HG02798 (cell line): ENCODE data around the gene NAT16.

Experiments
- ATAC-seq: cut with Tn5 transposase; IDR thresholded peaks from one replicate; pipeline ENCODE4 v1.9.1; 2021; ENCODE audit warnings: mild to moderate bottlenecking; ENCODE audit not compliant: unreplicated experiment, poor library complexity

The NAT16 gene

DNA sequence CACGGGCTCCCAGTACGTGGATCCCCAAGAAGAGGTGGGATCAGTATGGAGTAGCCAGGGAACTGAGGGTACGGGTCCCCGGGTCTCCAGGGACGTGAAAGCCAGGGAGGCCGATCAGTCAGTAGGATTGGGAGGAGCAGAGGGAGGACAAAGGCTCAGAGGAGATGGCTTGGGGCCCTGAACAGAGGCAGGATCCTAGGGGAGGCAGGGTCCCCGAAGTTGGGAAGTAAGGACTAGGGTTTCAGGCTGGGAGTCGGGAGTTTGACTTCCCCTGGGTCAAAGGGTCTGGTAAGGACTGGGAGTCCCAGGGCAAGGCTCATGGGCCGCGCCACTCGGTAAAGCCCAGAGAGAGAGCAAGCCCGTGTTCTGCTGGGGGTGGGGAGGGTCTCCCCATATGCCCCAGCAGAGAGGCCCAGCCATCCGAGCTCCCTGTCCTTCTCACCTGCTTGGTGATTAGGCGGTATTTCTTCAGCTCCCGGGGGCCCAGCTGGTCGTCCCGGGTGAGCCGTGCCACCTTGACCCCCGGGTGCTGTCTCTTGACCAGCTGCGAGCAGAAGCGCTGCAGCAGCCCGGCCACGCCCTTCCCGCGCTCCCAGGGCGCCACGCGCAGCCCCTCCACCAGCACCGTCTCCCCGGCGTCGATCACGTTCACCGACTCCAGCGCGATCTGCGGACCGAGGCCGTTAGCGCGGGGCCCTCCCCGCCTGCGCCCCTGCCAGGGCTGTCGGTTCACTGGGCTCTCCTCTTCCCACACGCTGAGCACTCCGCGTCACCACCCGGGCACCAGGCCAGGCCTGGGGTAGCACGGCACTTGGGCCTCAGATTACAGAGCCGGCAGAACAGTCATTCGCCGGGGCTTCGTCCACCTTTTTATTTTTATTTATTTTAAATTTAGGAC, 7.0 kb downstream of the NAT16 start:
- ATAC-seq = no peak

DNA sequence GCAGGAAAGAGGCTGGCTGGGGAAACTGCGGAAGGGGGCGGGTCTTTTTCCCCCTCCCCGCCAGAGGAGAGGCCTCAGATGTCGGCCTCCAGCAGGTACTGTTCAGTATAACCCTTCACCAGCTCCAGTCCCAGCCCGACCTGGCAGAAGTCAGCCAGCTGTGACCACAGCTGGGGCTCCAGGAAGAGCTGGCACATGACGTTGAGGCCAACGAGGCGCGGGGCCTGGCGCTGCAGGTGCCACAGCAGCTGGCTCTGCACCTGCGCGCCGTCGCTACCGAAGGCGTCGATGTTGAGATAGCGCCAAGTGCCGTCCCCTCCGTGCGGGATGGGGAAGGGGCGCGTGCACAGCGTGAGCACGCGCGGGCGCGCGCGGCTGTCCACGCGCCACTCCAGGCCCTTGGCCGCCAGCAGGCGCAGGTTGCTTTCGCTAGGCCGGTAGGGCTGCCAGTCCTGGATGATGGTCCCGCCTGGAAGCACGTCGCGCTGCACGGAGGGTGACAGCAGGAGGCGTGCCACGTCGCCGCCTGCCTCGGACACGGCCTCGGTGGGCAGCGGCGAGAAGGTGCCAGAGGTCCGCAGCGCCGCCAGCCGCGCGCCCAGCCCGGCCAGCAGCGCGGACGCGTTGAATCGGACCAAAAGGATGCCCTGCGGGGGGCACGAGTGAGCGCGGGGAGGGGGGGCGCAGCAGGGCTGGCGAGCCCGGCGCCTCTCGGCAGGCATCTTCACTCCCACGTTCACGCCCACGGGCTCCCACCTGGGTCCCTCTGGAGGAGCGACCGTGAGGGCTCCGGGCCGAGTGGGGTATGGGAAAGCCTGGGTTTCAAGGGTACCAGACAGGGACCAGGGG, 7.9 kb downstream of the NAT16 start:
- no peak for ATAC-seq

DNA sequence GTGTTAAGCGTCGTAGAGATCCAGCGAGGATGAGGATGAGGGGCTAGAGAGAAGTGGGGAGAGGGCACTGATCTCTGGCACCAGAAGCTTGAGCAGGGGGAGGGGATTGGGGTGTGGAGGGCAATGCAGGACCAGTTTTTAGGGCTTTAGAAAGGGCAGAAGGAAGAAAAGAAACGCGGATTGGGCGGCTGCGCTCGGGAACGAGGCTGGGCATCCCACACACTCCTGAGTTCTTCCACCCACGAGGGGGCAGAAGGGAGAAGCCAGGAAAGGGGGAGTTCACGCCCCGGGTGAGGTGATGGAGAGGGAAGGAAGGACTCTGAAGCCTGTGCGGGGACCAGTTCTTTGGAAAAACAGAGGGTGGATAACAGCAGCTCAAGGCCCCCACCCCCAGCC, 8.7 kb downstream of the NAT16 start:
- no peak for ATAC-seq

DNA sequence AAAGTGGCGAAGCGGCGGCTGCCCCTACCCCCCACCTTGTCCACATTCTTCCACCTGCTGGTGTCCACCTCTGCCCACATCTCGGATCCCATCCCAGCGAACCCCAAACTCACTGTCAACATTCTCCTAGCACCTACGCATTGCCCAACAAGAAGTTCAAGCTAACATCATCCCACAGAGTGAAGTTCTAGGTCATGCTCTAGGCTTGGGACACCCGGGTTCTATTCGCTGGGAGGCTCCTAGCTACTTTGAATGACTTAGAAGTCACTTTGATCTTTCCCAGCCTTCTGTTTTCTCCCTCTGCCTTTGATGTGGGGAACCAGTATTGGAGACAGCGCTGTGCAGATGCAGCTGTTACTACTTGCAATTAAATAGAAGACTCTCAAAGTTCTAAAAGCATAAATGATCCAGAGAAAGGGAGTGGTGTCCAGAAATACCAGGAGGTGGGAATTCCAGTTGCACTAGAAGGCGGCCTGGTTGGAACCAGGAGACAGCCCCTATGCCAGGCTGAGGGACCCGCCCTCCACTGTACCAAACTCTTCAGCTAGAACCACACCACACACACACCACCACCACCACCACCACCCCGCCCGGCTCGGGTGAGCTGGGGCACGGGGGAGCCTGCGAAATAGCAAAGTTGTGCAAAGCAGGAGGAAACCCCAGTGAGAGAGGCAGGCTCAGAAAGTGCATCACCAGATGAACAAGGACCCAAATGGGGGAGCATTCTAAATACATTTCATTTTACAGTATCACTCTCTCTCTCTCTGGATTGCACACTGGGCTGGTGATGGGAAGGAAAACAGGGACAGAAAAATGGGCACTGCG, 9.3 kb downstream of the NAT16 start:
- no peak for ATAC-seq

DNA sequence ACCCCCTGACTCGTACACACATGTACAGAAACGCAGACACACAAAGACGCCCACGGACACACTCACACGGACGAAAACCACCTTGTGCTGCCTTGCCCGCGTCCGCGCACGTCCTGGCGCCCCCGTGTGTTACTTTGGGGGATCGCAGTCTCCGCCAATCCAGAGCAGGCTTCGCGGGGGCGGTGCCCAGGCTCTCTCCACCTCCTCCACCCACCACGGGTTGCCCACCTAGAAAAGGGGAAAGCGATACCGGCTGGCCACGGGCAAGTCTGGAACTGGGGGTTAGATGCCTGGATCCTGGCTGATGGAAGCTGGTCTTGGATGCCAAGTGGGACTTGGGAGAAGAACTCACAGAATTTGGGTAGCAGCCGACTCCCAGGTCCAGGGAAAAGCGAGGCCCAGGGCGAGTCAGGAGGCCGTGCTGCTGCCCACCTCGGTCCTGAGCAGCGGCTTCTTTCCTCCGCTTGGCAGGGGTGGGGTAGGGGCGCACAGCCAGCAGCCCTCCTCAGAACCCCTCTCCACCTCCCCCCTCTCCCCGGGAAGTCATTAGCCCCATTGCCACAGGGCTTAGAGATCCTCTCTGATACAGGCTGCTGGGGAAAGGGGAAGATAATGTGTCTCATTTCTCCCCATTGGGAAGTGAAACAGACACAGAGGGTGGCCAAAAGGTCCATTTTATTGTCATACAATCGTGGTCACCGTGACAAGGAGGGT, 10.1 kb downstream of the NAT16 start:
- peak; percentile 45 for ATAC-seq

DNA sequence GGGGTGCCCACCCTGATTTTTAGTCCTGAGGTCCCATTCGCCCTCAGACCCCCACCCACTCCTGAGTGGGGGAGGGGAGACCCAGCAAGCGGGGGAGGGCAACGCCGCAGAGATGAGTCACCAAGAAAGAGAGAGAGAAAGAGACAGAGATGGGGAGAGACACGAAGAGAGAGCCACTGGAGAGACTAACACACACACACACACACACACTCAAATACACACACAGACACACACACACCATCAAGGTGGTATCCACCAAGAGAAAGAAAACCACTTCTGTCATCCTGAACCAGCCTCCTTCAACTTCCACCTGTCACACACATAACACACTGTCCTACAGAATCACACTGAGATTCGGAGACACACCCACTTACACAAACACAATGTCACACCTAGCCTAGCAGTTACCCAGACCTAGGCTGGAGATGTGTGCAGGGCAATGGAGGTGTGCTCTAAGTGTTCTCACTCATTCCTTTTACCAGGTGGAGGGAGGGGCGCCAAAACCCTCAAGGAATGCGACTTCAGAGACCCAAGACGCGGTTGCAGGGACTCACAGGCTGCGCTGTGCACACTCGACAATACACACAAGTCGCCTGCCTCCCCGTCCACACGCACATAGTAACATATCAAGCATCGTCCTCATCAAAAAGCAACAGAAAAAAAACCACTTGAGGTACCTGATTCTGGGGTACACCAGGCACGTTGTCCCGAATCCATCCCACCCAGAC, 10.8 kb downstream of the NAT16 start:
- ATAC-seq = no peak

DNA sequence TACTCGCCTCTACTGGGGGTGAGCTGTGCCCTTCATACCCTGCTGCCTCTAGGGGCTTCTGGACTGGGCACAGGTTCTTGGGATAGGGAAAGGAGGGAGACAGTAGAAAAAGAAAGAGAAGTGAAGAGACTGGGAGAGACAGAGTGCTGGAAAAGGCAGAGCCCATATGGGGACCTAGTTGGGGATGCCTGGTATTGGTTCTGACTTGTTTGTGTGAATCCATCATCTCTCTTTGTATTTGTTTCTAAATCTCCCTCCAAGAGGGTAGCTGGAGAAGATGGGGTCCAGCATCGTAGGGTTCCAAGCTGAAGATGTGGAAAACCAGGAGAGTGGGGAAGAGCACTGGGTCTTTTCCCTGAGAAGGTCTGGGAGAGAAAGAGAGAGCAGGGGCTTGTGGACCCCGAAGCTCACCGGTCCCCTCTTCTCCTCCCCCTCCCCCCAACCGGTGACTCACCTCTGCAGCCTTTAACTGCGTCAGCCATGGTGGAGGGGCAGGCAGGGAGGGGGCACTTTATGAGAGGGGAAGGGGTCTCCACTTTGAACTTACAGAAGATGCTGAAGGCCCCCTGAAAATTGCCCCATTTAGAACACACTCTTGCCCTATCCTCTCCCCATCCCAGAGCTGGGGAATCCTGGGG, 11.6 kb downstream of the NAT16 start:
- ATAC-seq = no peak

DNA sequence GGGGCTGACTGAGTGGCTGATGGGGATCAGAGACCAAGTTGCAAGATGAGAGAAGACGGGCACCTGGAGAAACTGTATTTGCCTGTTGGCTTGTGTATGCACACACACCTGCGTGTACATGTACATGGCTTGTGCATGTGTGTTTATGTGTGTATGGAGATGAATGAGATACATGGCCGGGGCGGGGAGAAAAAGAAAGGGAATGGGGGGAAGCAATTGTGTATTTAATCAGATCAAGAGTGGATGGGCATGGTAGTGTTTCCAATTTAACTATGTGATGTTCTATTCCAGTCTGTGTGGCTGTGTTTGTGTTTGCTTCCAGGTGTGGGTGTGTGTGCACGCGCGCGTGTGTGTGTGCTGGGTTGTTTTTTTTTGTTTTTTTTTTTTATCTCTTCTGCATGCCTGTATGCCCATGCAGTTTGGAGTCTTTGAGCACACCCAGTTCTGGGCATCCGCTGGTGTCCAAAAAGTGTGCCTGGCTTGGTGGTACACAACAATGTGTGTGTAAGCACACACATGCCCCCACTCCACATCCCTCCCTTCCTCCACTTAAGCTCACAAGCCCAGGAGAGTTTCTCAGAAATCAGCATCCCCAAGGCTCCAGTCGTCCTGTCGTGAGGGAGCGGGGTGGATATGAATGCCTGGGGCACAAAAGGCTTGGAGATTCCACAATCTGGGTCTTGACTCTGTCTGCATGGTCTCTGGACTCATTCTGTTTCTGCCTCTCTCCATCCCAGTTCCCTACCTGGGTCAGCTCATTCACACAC, 12.3 kb downstream of the NAT16 start:
- no peak for ATAC-seq

DNA sequence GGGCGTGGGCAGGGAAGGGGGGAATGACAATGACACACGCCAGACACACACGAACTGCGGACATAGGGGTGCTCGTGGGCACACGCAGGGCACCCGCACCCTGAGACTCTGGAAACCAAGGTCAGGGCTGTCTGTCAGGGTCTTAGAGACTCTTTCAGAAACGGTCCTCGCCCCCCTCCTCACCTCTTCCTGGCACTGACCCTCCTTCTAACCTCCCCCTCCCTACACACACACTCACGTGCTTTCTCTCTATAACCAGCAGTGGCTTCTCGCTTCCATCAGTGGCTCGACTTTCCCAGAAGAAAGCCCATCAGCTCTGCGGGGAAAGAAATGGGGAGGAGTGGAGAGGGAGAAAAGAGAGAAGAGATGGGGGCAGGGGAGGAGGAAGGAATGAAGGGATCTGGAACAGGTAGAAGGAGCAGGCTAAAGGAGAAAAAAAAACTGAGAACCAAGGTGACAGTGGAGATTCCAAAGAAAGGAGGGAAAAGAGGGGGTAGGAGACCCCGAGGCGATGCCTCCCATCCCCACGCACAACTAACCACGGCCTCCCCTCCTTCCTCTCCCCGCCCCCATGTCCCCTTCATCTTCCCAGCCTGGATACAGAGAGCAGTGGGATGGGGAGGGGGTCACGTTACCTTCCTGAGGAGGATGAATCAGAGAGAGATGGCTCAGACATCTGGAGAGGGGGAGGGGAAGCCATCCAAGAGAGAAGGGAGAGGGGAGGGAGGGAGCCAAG, 13.0 kb downstream of the NAT16 start:
- no peak for ATAC-seq

DNA sequence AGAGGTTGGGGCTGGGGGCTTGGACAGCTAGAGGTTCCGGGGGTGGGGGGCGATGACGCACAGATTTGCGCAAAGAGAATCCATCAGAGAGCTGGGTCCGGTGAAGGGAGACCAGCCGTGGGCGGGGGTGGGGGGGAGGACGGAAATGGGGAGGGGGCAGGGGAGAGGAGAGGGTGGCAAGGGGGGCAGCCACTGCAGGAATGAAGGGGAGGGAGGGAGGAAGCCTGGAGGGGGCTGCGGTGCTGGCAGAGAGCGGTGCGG, 13.5 kb downstream of the NAT16 start:
- ATAC-seq = no peak

DNA sequence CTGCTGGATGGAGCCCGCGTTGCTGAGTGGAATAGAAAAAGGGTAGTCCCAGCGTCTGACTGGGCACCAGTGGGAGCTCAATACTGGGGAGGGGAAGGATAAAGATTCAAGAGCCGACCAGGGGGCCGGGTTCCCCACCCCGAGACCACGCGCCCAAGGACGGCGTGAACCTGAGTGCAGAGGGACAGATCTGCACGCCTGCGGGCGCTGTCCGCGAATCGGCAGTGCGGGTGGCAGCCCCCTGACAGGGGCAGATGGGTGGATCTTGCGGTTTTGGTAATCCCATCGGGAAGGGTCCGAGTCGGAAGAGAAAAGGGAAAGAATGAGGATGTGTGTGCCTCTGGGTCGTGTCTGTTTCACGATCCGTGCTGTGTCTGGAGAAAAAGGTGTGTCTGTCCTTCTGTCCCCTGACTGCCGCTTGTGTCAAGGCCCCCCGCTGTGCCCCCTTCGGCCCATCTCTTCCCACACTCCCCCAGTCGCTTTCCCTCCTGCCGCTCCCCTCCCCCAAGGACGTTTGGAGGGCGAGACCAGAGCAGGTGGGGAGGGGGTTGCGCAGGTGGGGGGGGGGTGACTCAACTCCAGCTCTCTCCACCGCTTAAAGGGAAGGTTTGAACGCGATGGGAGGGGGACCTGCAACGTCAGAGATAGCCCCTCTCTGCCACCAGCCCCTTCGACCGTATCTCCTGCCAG, 14.0 kb downstream of the NAT16 start:
- ATAC-seq = no peak

DNA sequence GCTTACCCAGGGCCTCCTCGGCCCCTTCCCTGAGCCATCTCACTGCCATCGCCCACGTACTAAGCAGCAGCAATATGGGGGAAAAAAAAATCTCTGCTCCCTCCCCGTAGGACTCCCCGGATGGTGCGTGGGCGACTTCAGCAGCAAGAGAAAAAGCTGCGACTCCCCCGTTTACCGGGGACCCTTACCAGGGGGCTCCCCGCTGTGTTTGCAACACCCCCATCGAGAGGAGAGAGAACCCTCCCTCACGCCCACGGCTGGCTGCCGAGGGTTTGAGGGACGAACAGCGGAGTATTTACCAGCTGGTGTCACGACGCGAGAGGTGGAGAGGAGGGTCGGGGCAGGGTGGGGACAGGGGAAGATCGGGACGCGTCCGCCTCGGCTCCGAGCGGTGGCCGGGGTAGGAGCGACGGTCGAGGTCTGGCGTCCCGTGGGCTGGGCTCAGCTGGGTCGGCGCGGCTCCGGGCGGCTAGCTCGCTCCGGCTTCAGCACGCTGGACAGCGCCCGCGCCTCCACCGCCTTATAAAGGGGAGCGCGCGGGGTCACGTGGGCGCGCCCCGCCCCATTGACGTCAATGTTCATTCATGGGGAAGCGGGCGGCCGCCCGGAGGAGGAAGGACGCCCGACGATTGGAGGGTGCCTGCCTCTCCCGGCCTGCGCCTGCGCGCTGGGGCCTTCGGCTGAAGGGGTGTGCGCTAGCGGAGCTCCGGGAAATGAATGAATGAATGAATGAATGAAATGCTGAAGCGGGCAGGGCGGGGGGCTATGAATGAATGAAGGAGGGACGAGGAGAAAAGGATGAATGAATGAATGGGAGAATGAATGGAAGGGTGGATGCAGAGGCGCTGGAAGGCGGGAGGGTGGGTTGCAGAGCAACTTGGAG, 14.8 kb downstream of the NAT16 start, which contains the start of gene VGF:
Gene VGF, minus strand, starts transcription at position 495 of the 883 bp plus-strand sequence. CDS start 726 bp downstream, outside the sequence.
- ATAC-seq = peak; percentile 87

DNA sequence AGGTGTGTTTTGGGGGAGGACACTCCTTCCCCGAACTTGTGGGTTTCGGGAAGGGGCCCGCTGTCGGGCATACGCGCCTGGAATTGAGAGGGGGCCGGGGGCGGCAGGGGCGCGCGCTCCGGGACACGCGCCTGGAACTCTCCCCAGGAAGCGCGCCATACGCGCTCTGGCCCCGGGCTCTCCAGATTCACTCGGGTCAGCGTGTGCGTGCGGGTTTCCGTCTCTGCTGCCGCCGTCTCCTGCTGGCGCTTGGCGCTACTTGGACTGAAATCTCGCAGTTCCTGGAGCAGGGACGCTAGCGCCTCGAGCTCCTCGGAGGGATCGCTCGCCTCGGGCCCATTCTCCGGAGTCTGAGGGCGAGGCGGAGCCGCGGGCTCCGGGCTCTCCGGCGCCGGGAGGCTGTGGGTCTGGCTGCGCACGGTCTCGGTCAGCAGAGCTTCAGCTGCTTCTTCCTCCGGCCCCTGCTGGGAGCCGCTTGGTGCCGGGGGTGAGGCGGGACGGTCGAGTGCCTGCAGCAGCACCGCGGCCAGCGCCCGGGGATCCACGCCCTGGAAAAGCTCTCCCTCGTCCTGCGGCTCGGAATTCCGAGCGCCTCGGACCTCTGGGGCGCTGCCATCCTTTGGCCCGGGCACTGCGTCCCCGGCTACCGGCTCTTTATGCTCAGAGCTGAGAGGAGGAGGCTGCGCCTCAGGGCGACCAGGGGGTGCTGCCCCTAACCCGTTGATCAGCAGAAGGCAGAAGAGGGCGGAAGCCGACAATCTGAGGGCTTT, 15.8 kb downstream of the NAT16 start:
- ATAC-seq = no peak

DNA sequence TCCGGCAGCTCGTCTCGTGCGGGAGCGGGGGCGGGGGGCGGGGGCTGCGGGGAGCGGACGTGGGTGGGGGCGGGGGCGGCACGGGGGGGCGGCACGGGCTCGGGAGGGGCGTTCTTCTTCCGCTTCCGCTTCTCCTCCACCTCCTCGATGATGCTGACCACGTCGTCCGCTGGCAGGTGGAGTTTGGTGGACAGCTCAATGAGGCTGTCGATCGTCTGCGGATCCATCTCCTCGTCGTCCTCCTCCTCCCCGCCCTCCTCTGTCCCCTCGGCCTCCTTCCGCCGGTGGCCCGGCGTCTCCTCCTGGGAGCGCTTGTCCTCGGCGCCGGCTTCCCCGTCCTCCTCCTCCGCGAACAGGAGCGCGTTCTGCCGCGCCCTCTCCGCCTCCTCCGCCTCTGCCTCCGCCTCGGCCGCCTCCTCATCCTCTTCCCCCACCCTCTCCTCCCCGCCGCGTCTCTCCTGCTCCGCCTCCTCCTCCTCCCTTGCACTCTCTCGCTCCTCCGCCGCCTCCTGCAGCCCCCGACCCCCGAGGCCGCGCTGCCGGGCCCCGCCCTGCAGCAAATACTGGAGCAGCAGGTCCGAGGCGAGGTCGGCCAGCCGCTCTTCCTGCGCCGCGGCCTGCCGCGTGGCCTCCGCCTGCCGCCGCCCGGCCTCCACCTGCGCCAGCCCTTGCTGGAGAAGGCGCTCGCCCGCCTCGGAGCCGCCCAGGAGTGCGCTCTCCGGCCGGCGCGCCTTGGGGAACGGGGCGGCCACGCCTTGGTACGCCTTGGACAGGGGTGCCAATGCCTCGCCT, 16.6 kb downstream of the NAT16 start:
- no peak for ATAC-seq
